Kidney epithelial cell (primary cell): Measurements from ENCODE around the gene SELENON. TPM values are rescaled to one million over a fixed set of nuclear protein-coding genes. Genes with fewer than 3 reads are reported as not detected.

Experiments used
- DNase-seq: peaks from one replicate; pipeline ENCODE4 v3.0.0-alpha.2; 2010; ENCODE audit warnings: low read depth
- H3K27me3 ChIP-seq: 2 replicates; pipeline ENCODE4 v1.6.0; 2011; ENCODE audit warnings: low read length; ENCODE audit not compliant: control insufficient read depth, insufficient read depth
- H3K36me3 ChIP-seq: 2 replicates; pipeline ENCODE4 v1.5.1; 2011; ENCODE audit warnings: low read length; ENCODE audit not compliant: control insufficient read depth, insufficient read depth
- H3K4me3 ChIP-seq: 2 replicates; pipeline ENCODE4 v1.5.1; 2011; ENCODE audit warnings: low read depth, mild to moderate bottlenecking, control low read depth, low read length
- CTCF ChIP-seq: IDR thresholded peaks from 2 replicates; pipeline ENCODE4 v1.5.1; 2011; ENCODE audit warnings: mild to moderate bottlenecking, moderate library complexity, low read length, control low read depth, inconsistent platforms; ENCODE audit not compliant: insufficient read depth, poor library complexity, severe bottlenecking
- total RNA-seq: library from RNA; depleted of rRNA; stranded (reverse); fragments of >200 nt; gene quantifications from 2 replicates; pipeline ENCODE4 v1.2.3, GENCODE V29; 2015

SELENON gene
- total RNA-seq, 1 donor from 2014 or later, result 50.8 TPM

GRCh38 chr1:25797939-25798338 is 2.1 kb upstream of the SELENON start:
- Histone ChIP-seq H3K4me3 (no peak overlapping the region), H3K27me3 (no peaks in the 10 kb centered on the region), H3K36me3 (no peaks in the 10 kb centered on the region)
- no peak for DNase-seq
- TF ChIP-seq CTCF, result peak; percentile 55

DNA sequence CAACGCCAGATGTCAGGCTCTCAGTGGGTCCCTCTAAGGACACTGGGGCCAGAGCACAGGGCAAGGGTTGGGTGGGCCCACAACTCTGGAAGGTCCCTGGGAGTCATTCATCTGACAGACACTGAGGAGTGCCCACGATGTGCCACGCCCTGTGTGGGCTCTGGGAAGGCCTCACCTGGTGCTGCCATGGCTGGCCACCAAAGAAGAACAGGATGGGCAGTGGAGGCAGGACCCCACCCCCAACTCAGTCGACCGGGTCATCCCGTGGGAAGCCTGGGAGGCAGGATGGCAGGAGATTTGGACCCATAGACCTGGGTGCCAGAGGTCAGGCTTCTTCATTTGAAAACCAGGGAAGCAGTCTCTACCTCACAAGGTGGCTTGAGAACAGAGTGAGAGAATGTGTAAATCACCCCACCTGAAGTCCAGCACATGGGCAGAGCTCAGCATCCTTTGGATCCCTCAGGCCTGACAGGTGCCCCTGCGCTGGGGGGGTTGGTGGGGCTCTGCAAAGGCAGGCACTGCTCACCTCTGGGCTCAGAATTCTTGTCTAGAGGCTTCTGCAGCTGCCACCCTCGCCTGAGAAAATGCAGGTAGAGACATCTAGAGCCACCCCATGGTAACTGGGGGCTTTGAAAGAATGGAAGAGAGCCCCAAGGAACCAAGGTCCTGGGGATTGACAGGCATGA is 1.2 kb upstream of the SELENON start:
- no peak for TF ChIP-seq CTCF
- Histone ChIP-seq H3K36me3 (no peaks in the 10 kb centered on the region), H3K27me3 (no peaks in the 10 kb centered on the region), H3K4me3 (no peak overlapping the region)
- no peak for DNase-seq

GRCh38 chr1:25799352-25799934 is 550 bp upstream of the SELENON start:
- Histone ChIP-seq H3K4me3 (peak overlapping the region; percentile 39), H3K27me3 (no peaks in the 10 kb centered on the region), H3K36me3 (no peaks in the 10 kb centered on the region)
- DNase-seq, result no peak
- TF ChIP-seq CTCF, result no peak

GRCh38 chr1:25800703-25801377 is 847 bp downstream of the SELENON start:
- DNase-seq, result no peak
- Histone ChIP-seq H3K36me3 (no peaks in the 10 kb centered on the region), H3K27me3 (no peaks in the 10 kb centered on the region), H3K4me3 (peak overlapping the region; percentile 61)
- TF ChIP-seq CTCF, result no peak

DNA sequence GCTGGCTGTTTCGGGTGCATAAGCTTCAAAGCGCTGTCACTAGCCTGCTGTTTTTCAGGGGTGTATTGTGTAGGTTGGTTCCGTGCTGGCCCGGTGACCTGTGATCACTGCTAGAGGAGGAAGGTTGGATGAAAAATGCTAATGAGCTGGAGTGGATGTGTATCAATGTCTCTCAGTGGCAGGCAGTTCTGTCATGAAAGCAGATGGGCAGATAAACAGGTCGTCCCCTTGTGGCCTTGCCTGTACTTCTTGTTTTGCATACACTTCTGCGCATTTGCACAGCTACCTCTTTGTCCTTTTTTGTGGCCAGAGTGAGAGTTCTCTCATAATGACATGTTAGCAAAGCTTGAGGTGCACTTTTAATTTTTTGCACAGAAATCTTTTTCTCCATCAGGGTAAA is 2.9 kb downstream of the SELENON start:
- no peak for TF ChIP-seq CTCF
- no peaks in the 10 kb centered on the region for H3K27me3 ChIP-seq
- DNase-seq, result no peak
- no peak overlapping the region for H3K4me3 ChIP-seq
- no peaks in the 10 kb centered on the region for H3K36me3 ChIP-seq

- Histone ChIP-seq H3K27me3 (no peaks in the 10 kb centered on the region), H3K36me3 (no peaks in the 10 kb centered on the region), H3K4me3 (no peak overlapping the region)
- DNase-seq, result no peak
- no peak for TF ChIP-seq CTCF
Measured at GRCh38 chr1:25803368-25803767, 3.4 kb downstream of the SELENON start.
